Measurements from ENCODE around the gene DDX5.

Gene DDX5

GRCh38 chr17:64506201-64506575 lies at the start of gene DDX5:
Gene DDX5, minus strand, starts transcription at chr17:64506289. Its CDS starts 170 bp downstream, at chr17:64506119.
- DNase-seq: peak; percentile 56

- DNase-seq: no peak
Measured at GRCh38 chr17:64555281-64555680, 49.2 kb upstream of the DDX5 start.

GRCh38 chr17:64554028-64554637 lies 48.0 kb upstream of the DDX5 start:
- DNase-seq: no peak

- DNase-seq: no peak
Measured at GRCh38 chr17:64551461-64551860, 45.4 kb upstream of the DDX5 start.

- DNase-seq: no peak
Measured at GRCh38 chr17:64547319-64547718, 41.2 kb upstream of the DDX5 start.

- no peak for DNase-seq
Measured at GRCh38 chr17:64546716-64547115, 40.6 kb upstream of the DDX5 start.

DNA sequence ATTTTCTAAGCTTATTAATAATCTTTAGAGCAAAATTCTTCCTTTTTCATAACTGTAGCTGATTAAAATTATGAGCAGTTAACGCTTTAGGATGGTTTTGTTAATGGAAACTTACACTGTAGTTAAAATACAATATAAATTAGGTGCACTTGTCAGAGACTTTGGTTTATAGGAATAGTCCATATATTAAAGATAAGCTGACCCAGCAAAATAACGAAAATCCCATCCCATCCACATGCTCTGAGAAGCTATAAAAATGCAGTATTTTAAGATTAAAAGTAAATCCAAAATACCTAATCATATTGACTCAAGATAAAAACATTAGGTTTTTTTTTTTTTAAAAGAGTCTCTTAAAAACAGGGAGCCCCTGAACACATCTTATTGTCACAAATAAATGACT lies 38.7 kb upstream of the DDX5 start:
- no peak for DNase-seq

GRCh38 chr17:64540118-64540776 lies 34.2 kb upstream of the DDX5 start:
- DNase-seq: no peak

- no peak for DNase-seq
Measured at GRCh38 chr17:64538508-64539130, 32.5 kb upstream of the DDX5 start.

DNA sequence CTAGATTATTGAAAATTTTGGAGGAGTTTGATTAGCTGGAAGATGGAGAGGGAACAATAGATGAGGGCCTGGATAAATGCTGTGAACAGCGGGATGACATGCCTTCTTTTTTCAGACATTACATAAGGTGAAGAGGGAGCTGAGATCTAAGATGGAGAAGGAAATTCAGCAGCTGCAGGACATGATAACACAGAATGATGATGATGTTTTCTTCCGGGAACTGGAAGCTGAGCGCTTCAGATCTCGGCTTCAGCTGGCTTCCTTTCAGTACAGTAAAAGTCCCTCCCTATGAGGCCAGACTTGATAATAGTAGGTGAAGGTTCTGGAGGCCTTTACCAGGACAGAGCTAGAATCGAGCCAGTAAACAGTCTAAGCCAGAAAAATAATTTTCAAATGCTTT lies 31.4 kb upstream of the DDX5 start:
- no peak for DNase-seq

DNA sequence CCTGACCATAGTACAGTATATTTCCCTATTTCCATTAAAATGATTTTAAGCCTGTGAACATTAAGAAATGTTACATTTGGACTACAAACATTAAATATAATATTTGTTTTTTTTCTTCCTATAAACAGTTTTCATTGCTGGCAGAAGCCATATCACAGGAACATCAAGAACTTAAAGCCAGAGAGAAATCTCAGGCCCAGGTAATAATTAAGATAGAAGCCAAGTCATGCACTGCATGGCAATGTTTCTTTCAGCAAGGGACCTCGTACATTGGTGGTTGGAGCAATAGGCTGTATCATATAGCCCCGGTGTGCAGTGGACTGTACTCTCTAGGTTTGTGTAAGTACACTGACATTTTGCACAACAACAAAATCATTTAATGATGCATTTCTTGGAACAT lies 30.8 kb upstream of the DDX5 start:
- DNase-seq: no peak

GRCh38 chr17:64535357-64535756 lies 29.3 kb upstream of the DDX5 start:
- DNase-seq: no peak

GRCh38 chr17:64534187-64534586 lies 28.1 kb upstream of the DDX5 start:
- DNase-seq: no peak

DNA sequence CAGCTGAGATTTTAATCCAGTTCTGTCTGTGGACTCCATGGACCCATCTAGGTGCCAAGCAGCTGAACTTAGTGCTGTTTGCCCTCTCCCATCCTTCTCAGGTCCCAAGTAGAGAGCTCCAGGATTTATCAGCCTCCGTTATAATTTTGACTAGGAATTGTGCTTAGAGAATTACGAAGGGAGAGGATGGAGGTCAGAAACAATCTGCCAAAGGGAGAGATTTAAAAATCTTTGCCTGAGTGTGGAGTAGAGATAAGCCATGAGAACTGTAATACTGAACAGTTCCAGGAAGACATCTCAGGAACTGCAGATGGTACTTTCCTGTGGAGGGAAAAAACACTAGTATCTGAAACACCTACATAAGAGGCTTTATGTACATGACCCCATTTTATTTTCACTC lies 27.7 kb upstream of the DDX5 start:
- DNase-seq: no peak

- DNase-seq: no peak
Measured at GRCh38 chr17:64532409-64532808, 26.3 kb upstream of the DDX5 start.

DNA sequence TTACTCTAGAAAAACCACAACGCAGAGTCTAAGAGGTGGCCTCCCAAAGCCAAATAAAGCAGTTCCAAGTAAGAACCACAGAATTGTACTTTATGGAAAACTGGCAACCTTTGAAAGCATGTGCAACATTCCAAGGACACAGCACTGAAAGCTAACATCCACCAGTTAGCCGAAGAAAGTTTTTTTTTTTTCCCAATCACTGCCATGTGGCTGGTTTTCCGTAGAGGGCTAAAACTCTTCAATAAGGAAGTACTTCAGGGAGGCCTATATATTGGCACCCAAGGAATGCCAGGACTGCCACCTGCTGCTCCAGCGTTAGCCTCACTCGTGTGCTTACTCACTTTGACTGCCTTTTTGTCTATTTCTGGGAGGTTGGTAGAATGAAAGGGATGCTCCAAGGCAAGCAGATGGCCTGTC lies 25.9 kb upstream of the DDX5 start:
- no peak for DNase-seq

- no peak for DNase-seq
Measured at GRCh38 chr17:64529221-64529620, 23.1 kb upstream of the DDX5 start.

- DNase-seq: no peak
Measured at GRCh38 chr17:64527914-64528313, 21.8 kb upstream of the DDX5 start.

- no peak for DNase-seq
Measured at GRCh38 chr17:64520359-64520758, 14.3 kb upstream of the DDX5 start.

DNA sequence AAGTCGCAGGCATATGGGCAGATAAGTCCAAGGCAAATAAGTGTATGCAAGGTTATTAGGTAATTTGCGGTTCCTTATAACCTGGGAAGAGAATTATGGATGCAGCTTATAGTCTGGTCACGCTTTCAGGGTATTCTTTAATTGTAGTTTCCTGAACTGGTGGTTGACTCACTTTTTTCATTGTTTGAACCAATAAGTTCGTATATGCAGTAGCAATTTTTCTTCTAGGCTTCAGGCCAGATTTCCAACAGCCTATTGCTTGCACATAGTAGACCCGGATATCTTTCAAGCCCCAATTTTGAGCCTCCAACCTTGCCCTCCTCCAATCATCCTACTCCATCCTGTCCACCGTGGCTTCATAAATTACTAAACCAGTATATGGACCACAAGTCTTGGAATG lies 13.5 kb upstream of the DDX5 start:
- DNase-seq: no peak

DNA sequence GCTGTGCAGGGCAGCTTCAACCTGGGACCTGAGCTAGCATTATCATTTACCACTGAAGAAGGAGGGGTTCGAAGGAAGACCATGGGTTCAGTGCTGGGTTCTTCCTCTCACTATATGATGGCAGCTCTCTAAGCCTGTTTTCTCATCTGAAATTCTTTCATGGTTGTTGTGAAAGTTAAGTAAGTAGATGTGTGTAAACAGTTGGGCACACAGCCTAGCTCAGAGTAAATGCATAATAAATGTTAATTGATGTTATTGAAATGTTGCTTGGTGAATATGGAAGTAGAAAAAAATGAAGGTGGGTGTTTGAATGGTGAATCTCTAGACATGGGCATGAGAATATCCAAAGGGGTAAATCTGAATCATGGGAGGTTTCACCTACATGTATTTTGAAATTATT lies 9.7 kb upstream of the DDX5 start:
- DNase-seq: no peak

- no peak for DNase-seq
Measured at GRCh38 chr17:64515419-64515818, 9.3 kb upstream of the DDX5 start.

- no peak for DNase-seq
Measured at GRCh38 chr17:64509179-64509578, 3.1 kb upstream of the DDX5 start.

DNA sequence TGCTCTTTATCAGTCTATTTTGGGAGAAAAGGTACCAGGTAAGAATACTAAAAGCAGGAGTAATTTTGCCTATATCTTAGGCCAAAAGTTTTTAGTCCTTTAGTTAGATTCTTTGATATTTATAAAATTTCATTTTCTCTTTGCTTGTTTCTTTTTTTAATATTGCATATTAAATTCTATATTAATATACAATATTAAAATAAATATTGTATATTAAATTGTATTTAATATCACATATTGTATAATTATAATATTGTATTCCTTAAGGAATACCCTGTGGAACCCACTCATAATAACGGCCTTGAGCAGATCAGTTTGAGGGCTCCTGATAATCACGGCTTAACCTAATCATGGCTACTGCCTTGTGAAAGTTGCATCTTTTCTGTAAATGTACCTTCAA lies 2.6 kb upstream of the DDX5 start:
- no peak for DNase-seq

DNA sequence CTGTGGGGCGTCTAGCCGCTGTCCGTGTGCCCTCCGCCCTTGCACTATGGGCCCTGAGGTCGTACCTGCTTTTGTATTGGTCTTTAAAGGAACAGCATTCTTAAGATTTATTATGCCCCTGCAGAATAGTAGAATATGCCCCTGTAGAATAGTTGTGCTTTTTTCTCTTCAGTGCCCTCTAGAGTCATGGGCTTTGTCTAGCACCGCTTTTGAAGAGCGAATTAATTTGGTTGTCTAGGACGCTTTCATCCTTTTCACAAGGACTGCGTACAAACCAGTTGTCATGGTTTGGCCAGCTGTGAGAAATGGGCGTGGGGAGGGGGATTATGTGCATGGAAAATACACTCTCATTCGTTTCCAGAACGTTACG lies 1.3 kb upstream of the DDX5 start:
- no peak for DNase-seq

All from 8988T (cell line).